ENCODE results near the gene DCAF12.

Gene DCAF12

GRCh38 chr9:34119713-34120112 lies 6.8 kb downstream of the DCAF12 start:
- ChIA-PET CTCF (interaction anchor here (0.8 to 1.7 kb wide), 7 partner anchors 20 to 133 kb away, joined by 3 to 4 read pairs (median 3); no protein-coding TSS in a partner anchor), POLR2A (interaction anchor here (0.5 kb wide), 1 partner anchor 144 kb away, joined by 4 read pairs; no protein-coding TSS in a partner anchor)
- Histone ChIP-seq H3K27ac (ENCODE audit: insufficient read depth in 1 of 2, low read depth in 1 of 2, low read length in 2 of 2, poor library complexity in 1 of 2, severe bottlenecking in 2 of 2) (no peak overlapping the region), H3K36me3 (ENCODE audit: control insufficient read depth in 4 of 4, insufficient read depth in 4 of 4, low read length in 3 of 4) (peaks cover 4 to 57% (median 40%) of the 10 kb centered on the region in 4 experiments), H3K4me1 (ENCODE audit: control extremely low read depth in 1 of 4, control insufficient read depth in 4 of 4, insufficient read depth in 4 of 4, low read length in 3 of 4) (peaks cover 20 to 29% (median 26%) of the 10 kb centered on the region in 4 experiments), H3K27me3 (replicated peaks in 2 of 5; ENCODE audit: control insufficient read depth in 4 of 5, insufficient read depth in 5 of 5, low read length in 4 of 5) (no peaks in the 10 kb centered on the region), H3K4me3 (ENCODE audit: control insufficient read depth in 1 of 7, extremely low read depth in 1 of 7, insufficient read depth in 4 of 7, low read depth in 2 of 7, low read length in 6 of 7) (no peak overlapping the region), H3K9me3 (ENCODE audit: control extremely low read depth in 1 of 5, control insufficient read depth in 4 of 5, insufficient read depth in 2 of 5, low read depth in 1 of 5, low read length in 4 of 5) (no peaks in the 10 kb centered on the region)
- no peak for DNase-seq
- 100% methylated on average over 3 of the region's 3 CpGs for WGBS (ENCODE audit: insufficient coverage)

DNA sequence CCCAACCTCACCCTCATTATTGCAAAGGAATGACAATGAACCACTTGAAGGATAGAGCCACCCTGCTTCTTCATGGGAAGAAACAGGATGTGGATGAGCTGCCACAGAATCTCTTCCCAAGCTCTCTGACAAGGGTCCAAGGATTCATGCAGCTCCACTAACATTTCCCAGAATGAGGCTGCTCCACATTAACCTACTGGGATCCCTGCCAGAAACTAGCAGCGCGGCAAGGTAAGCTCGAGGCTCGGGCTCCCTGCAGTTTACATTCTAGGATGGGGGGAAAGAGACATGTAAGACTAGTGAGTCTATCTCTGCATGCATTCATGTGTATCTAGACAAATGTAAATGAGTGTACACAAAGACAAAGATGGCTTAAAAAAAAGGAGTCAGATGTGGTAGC lies 12.1 kb downstream of the DCAF12 start:
- H3K36me3 ChIP-seq (ENCODE audit: control insufficient read depth in 4 of 4, insufficient read depth in 4 of 4, low read length in 3 of 4): peaks cover 10 to 71% (median 45%) of the 10 kb centered on the region in 4 experiments
- no peaks in the 10 kb centered on the region for H3K27me3 ChIP-seq (replicated peaks in 2 of 5; ENCODE audit: control insufficient read depth in 4 of 5, insufficient read depth in 5 of 5, low read length in 4 of 5)
- no peaks in the 10 kb centered on the region for H3K9me3 ChIP-seq (ENCODE audit: control extremely low read depth in 1 of 5, control insufficient read depth in 4 of 5, insufficient read depth in 2 of 5, low read depth in 1 of 5, low read length in 4 of 5)
- H3K27ac ChIP-seq (ENCODE audit: insufficient read depth in 1 of 2, low read depth in 1 of 2, low read length in 2 of 2, poor library complexity in 1 of 2, severe bottlenecking in 2 of 2): no peak overlapping the region
- no peak for DNase-seq
- H3K4me1 ChIP-seq (ENCODE audit: control extremely low read depth in 1 of 4, control insufficient read depth in 4 of 4, insufficient read depth in 4 of 4, low read length in 3 of 4): no peaks in the 10 kb centered on the region
- ChIA-PET POLR2A (no interaction called here), CTCF (interaction anchor here (1.6 to 5.0 kb wide), 2 partner anchors 10 to 138 kb away, joined by 8 to 18 read pairs; no protein-coding TSS in a partner anchor)
- H3K4me3 ChIP-seq (ENCODE audit: control insufficient read depth in 1 of 7, extremely low read depth in 1 of 7, insufficient read depth in 4 of 7, low read depth in 2 of 7, low read length in 6 of 7): no peak overlapping the region
- 98% methylated on average over 4 of the region's 4 CpGs for WGBS (ENCODE audit: insufficient coverage)

- POLR2A ChIA-PET: no interaction called here
- Histone ChIP-seq H3K27me3 (replicated peaks in 2 of 5; ENCODE audit: control insufficient read depth in 4 of 5, insufficient read depth in 5 of 5, low read length in 4 of 5) (no peaks in the 10 kb centered on the region), H3K4me3 (ENCODE audit: control insufficient read depth in 1 of 7, extremely low read depth in 1 of 7, insufficient read depth in 4 of 7, low read depth in 2 of 7, low read length in 6 of 7) (no peak overlapping the region), H3K27ac (ENCODE audit: insufficient read depth in 1 of 2, low read depth in 1 of 2, low read length in 2 of 2, poor library complexity in 1 of 2, severe bottlenecking in 2 of 2) (no peak overlapping the region), H3K9me3 (ENCODE audit: control extremely low read depth in 1 of 5, control insufficient read depth in 4 of 5, insufficient read depth in 2 of 5, low read depth in 1 of 5, low read length in 4 of 5) (no peaks in the 10 kb centered on the region), H3K4me1 (ENCODE audit: control extremely low read depth in 1 of 4, control insufficient read depth in 4 of 4, insufficient read depth in 4 of 4, low read length in 3 of 4) (no peaks in the 10 kb centered on the region), H3K36me3 (ENCODE audit: control insufficient read depth in 4 of 4, insufficient read depth in 4 of 4, low read length in 3 of 4) (peaks cover 25 to 83% (median 61%) of the 10 kb centered on the region in 4 experiments)
- DNase-seq: no peak
- CTCF ChIA-PET: interaction anchor here (0.6 to 0.9 kb wide), 2 partner anchors 24 to 273 kb away, joined by 3 to 4 read pairs; no protein-coding TSS in a partner anchor
- 100% methylated on average over 1 of the region's 5 CpGs for WGBS (ENCODE audit: insufficient coverage)
Measured at GRCh38 chr9:34106110-34106509, 20.4 kb downstream of the DCAF12 start.

DNA sequence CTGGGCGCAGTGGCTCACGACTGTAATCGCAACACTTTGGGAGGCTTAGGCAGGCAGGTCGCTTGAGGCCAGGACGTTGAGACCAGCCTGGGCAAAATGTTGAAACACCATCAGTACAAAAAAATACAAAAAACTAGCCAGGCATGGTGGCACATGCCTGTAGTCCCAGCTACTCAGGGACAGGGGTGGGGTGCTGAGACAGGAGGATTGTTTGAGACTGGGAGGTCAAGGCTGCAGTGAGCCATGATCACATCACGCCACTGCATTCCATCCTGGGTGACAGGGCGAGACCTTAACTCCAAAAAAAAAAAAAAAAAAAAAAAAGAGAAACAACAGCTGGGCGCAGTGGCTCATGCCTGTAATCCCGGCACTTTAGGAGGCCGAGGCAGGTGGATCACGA lies 23.7 kb downstream of the DCAF12 start:
- Histone ChIP-seq H3K4me1 (ENCODE audit: control extremely low read depth in 1 of 4, control insufficient read depth in 4 of 4, insufficient read depth in 4 of 4, low read length in 3 of 4) (no peaks in the 10 kb centered on the region), H3K27ac (ENCODE audit: insufficient read depth in 1 of 2, low read depth in 1 of 2, low read length in 2 of 2, poor library complexity in 1 of 2, severe bottlenecking in 2 of 2) (no peak overlapping the region), H3K4me3 (ENCODE audit: control insufficient read depth in 1 of 7, extremely low read depth in 1 of 7, insufficient read depth in 4 of 7, low read depth in 2 of 7, low read length in 6 of 7) (no peak overlapping the region), H3K27me3 (replicated peaks in 2 of 5; ENCODE audit: control insufficient read depth in 4 of 5, insufficient read depth in 5 of 5, low read length in 4 of 5) (no peaks in the 10 kb centered on the region), H3K9me3 (ENCODE audit: control extremely low read depth in 1 of 5, control insufficient read depth in 4 of 5, insufficient read depth in 2 of 5, low read depth in 1 of 5, low read length in 4 of 5) (no peaks in the 10 kb centered on the region), H3K36me3 (ENCODE audit: control insufficient read depth in 4 of 4, insufficient read depth in 4 of 4, low read length in 3 of 4) (peaks cover 23 to 82% (median 63%) of the 10 kb centered on the region in 4 experiments)
- ChIA-PET CTCF (interaction anchor here (0.8 to 1.6 kb wide), 3 partner anchors 8 to 41 kb away, joined by 3 read pairs; no protein-coding TSS in a partner anchor), POLR2A (no interaction called here)
- no peak for DNase-seq
- 82% methylated on average over 2 of the region's 11 CpGs for WGBS (ENCODE audit: insufficient coverage)

GRCh38 chr9:34098307-34098706 lies 28.2 kb downstream of the DCAF12 start:
- Histone ChIP-seq H3K36me3 (ENCODE audit: control insufficient read depth in 4 of 4, insufficient read depth in 4 of 4, low read length in 3 of 4) (peaks cover 28 to 81% (median 58%) of the 10 kb centered on the region in 4 experiments), H3K27me3 (replicated peaks in 2 of 5; ENCODE audit: control insufficient read depth in 4 of 5, insufficient read depth in 5 of 5, low read length in 4 of 5) (no peaks in the 10 kb centered on the region), H3K4me1 (ENCODE audit: control extremely low read depth in 1 of 4, control insufficient read depth in 4 of 4, insufficient read depth in 4 of 4, low read length in 3 of 4) (no peaks in the 10 kb centered on the region), H3K4me3 (ENCODE audit: control insufficient read depth in 1 of 7, extremely low read depth in 1 of 7, insufficient read depth in 4 of 7, low read depth in 2 of 7, low read length in 6 of 7) (no peak overlapping the region), H3K27ac (ENCODE audit: insufficient read depth in 1 of 2, low read depth in 1 of 2, low read length in 2 of 2, poor library complexity in 1 of 2, severe bottlenecking in 2 of 2) (no peak overlapping the region), H3K9me3 (ENCODE audit: control extremely low read depth in 1 of 5, control insufficient read depth in 4 of 5, insufficient read depth in 2 of 5, low read depth in 1 of 5, low read length in 4 of 5) (no peaks in the 10 kb centered on the region)
- ChIA-PET POLR2A (no interaction called here), CTCF (interaction anchor here (0.9 to 1.0 kb wide), 2 partner anchors 24 to 25 kb away, joined by 3 to 4 read pairs; no protein-coding TSS in a partner anchor)
- 100% methylated on average over 2 of the region's 5 CpGs for WGBS (ENCODE audit: insufficient coverage)
- no peak for DNase-seq

GRCh38 chr9:34097865-34098264 lies 28.6 kb downstream of the DCAF12 start:
- ChIA-PET CTCF (no interaction called here), POLR2A (no interaction called here)
- Histone ChIP-seq H3K27ac (ENCODE audit: insufficient read depth in 1 of 2, low read depth in 1 of 2, low read length in 2 of 2, poor library complexity in 1 of 2, severe bottlenecking in 2 of 2) (no peak overlapping the region), H3K4me1 (ENCODE audit: control extremely low read depth in 1 of 4, control insufficient read depth in 4 of 4, insufficient read depth in 4 of 4, low read length in 3 of 4) (no peaks in the 10 kb centered on the region), H3K4me3 (ENCODE audit: control insufficient read depth in 1 of 7, extremely low read depth in 1 of 7, insufficient read depth in 4 of 7, low read depth in 2 of 7, low read length in 6 of 7) (no peak overlapping the region), H3K27me3 (replicated peaks in 2 of 5; ENCODE audit: control insufficient read depth in 4 of 5, insufficient read depth in 5 of 5, low read length in 4 of 5) (no peaks in the 10 kb centered on the region), H3K9me3 (ENCODE audit: control extremely low read depth in 1 of 5, control insufficient read depth in 4 of 5, insufficient read depth in 2 of 5, low read depth in 1 of 5, low read length in 4 of 5) (no peaks in the 10 kb centered on the region), H3K36me3 (ENCODE audit: control insufficient read depth in 4 of 4, insufficient read depth in 4 of 4, low read length in 3 of 4) (peaks cover 31 to 81% (median 59%) of the 10 kb centered on the region in 4 experiments)
- whole genome bisulfite sequencing (ENCODE audit: insufficient coverage): 100% methylated on average over 1 of the region's 1 CpG
- DNase-seq: no peak

GRCh38 chr9:34096751-34097150 lies 29.7 kb downstream of the DCAF12 start:
- H3K36me3 ChIP-seq (ENCODE audit: control insufficient read depth in 4 of 4, insufficient read depth in 4 of 4, low read length in 3 of 4): peaks cover 33 to 78% (median 55%) of the 10 kb centered on the region in 4 experiments
- WGBS (ENCODE audit: insufficient coverage): no CpG with 5 or more reads among the region's 4 CpGs
- POLR2A ChIA-PET: no interaction called here
- CTCF ChIA-PET: no interaction called here
- H3K27ac ChIP-seq (ENCODE audit: insufficient read depth in 1 of 2, low read depth in 1 of 2, low read length in 2 of 2, poor library complexity in 1 of 2, severe bottlenecking in 2 of 2): no peak overlapping the region
- DNase-seq: no peak
- no peaks in the 10 kb centered on the region for H3K9me3 ChIP-seq (ENCODE audit: control extremely low read depth in 1 of 5, control insufficient read depth in 4 of 5, insufficient read depth in 2 of 5, low read depth in 1 of 5, low read length in 4 of 5)
- H3K27me3 ChIP-seq (replicated peaks in 2 of 5; ENCODE audit: control insufficient read depth in 4 of 5, insufficient read depth in 5 of 5, low read length in 4 of 5): no peaks in the 10 kb centered on the region
- H3K4me1 ChIP-seq (ENCODE audit: control extremely low read depth in 1 of 4, control insufficient read depth in 4 of 4, insufficient read depth in 4 of 4, low read length in 3 of 4): no peaks in the 10 kb centered on the region
- no peak overlapping the region for H3K4me3 ChIP-seq (ENCODE audit: control insufficient read depth in 1 of 7, extremely low read depth in 1 of 7, insufficient read depth in 4 of 7, low read depth in 2 of 7, low read length in 6 of 7)

Measured in common myeloid progenitor, CD34-positive (primary cell).